ENCODE measurements around the gene MACF1. TPM values are rescaled to one million over a fixed set of nuclear protein-coding genes. Genes with fewer than 3 reads are reported as not detected.

MACF1 gene
- polyA plus RNA-seq, 1 of the 3 experiments (the other 2 are of a cell fraction) = 37.6 TPM

DNA sequence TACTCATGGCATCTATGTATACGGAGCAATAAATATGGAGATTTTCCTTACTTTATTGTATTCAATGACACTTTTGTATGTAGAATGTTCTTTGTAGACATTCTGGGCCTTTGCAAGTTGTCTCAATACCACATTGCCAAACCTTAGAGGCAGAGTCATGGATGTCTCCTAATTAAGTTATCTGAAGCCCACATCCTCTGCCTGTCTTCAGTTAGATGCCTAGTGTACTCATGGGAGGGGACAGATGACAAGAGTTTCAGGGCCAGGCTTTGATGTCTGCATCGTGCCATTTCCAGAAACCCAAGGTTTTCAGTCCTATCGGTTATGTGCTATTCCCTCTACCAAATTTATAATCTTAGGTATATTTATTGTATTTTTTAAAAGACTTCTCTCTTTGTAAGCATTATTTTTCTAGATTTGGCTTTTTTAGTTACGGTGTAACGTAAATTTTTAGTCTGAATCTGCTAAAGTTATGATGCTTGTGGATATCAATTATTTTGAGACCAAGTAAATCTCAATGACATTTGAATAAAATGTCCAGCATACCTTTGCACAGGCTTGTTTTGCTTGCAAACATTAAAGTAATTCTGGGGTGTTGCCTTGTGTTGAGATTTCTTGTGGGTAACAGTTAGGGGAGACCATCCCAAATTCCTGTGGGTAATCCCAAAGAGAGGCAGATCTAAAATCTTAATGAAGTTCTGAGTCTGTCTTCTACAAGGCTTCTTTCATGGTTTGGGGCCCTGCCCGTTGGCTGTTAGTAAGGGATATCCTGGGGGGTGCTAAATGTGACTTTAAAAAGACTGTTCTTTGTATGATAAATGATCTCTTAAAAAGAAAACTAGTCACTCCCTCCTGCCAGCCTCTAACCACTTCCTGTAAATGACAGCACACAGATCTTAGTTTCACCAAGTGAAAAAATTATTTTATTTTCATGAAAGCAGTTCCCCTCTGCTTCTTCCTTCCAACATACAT lies 8.0 kb upstream of the MACF1 start:
- CTCF ChIA-PET = no interaction called here
- TF ChIP-seq, protein P1, sequence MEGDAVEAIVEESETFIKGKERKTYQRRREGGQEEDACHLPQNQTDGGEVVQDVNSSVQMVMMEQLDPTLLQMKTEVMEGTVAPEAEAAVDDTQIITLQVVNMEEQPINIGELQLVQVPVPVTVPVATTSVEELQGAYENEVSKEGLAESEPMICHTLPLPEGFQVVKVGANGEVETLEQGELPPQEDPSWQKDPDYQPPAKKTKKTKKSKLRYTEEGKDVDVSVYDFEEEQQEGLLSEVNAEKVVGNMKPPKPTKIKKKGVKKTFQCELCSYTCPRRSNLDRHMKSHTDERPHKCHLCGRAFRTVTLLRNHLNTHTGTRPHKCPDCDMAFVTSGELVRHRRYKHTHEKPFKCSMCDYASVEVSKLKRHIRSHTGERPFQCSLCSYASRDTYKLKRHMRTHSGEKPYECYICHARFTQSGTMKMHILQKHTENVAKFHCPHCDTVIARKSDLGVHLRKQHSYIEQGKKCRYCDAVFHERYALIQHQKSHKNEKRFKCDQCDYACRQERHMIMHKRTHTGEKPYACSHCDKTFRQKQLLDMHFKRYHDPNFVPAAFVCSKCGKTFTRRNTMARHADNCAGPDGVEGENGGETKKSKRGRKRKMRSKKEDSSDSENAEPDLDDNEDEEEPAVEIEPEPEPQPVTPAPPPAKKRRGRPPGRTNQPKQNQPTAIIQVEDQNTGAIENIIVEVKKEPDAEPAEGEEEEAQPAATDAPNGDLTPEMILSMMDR (IDR thresholded peaks at IDR 0.05) = no peak
- TF ChIP-seq, protein P2, sequence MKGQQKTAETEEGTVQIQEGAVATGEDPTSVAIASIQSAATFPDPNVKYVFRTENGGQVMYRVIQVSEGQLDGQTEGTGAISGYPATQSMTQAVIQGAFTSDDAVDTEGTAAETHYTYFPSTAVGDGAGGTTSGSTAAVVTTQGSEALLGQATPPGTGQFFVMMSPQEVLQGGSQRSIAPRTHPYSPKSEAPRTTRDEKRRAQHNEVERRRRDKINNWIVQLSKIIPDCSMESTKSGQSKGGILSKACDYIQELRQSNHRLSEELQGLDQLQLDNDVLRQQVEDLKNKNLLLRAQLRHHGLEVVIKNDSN (IDR thresholded peaks at IDR 0.05; ENCODE audit: borderline replicate concordance, low read depth) = no peak
- no peak for TF ChIP-seq TAF1 (IDR thresholded peaks at IDR 0.05; ENCODE audit: borderline replicate concordance, low read depth, low read length)
- no peak for TF ChIP-seq GATA2 (CRISPR knock-in tag; IDR thresholded peaks at IDR 0.05)
- no peak; the same call in 1 of the 2 replicates for TF ChIP-seq POLR2AphosphoS5 (IDR thresholded peaks at IDR 0.05; ENCODE audit: low read depth, low read length)
- TF ChIP-seq RXRA (IDR thresholded peaks at IDR 0.05; ENCODE audit: borderline replicate concordance, low read depth) = no peak
- TF ChIP-seq, protein P3, sequence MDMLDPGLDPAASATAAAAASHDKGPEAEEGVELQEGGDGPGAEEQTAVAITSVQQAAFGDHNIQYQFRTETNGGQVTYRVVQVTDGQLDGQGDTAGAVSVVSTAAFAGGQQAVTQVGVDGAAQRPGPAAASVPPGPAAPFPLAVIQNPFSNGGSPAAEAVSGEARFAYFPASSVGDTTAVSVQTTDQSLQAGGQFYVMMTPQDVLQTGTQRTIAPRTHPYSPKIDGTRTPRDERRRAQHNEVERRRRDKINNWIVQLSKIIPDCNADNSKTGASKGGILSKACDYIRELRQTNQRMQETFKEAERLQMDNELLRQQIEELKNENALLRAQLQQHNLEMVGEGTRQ (IDR thresholded peaks at IDR 0.05; ENCODE audit: borderline replicate concordance, low read depth, low read length) = no peak
- TF ChIP-seq MEF2A (IDR thresholded peaks at IDR 0.05; ENCODE audit: borderline replicate concordance, low read depth) = peak; percentile 44; the same call in 1 of the 2 replicates
- peak; percentile 67; the same call in 1 of the 2 replicates for TF ChIP-seq FOXM1 (IDR thresholded peaks at IDR 0.05; ENCODE audit: low read depth)
- TF ChIP-seq JUND (IDR thresholded peaks at IDR 0.05) = peak; percentile 41; the same call in 1 of the 2 replicates
- no peak for TF ChIP-seq FOXJ3 (CRISPR knock-in tag; IDR thresholded peaks at IDR 0.05)
- TF ChIP-seq TEAD4 (IDR thresholded peaks at IDR 0.05; ENCODE audit: borderline replicate concordance, insufficient read depth) = 0 out of 2 replicates have a peak, but pooled peaks have one; percentile 32
- TF ChIP-seq, protein P4, sequence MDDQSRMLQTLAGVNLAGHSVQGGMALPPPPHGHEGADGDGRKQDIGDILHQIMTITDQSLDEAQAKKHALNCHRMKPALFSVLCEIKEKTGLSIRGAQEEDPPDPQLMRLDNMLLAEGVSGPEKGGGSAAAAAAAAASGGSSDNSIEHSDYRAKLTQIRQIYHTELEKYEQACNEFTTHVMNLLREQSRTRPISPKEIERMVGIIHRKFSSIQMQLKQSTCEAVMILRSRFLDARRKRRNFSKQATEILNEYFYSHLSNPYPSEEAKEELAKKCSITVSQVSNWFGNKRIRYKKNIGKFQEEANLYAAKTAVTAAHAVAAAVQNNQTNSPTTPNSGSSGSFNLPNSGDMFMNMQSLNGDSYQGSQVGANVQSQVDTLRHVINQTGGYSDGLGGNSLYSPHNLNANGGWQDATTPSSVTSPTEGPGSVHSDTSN (IDR thresholded peaks at IDR 0.05) = peak; percentile 93
- TF ChIP-seq, protein P5, sequence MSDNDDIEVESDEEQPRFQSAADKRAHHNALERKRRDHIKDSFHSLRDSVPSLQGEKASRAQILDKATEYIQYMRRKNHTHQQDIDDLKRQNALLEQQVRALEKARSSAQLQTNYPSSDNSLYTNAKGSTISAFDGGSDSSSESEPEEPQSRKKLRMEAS (IDR thresholded peaks at IDR 0.05; ENCODE audit: low read depth) = 0 out of 2 replicates have a peak, but pooled peaks have one; percentile 21
- TF ChIP-seq NFIC (IDR thresholded peaks at IDR 0.05; ENCODE audit: borderline replicate concordance) = peak; percentile 58; the same call in 1 of the 2 replicates
- peak; percentile 57; the same call in 1 of the 2 replicates for TF ChIP-seq FOSL2 (IDR thresholded peaks at IDR 0.05; ENCODE audit: borderline replicate concordance, low read depth)
- peak in 1 of 2 experiments; percentile 80; a peak in 1 of 4 replicates for TF ChIP-seq EP300 (IDR thresholded peaks at IDR 0.05; ENCODE audit: borderline replicate concordance in 1 of 2, low read depth in 1 of 2, low read length in 1 of 2)
- peak; percentile 44; the same call in 1 of the 2 replicates for TF ChIP-seq GABPA (IDR thresholded peaks at IDR 0.05; ENCODE audit: low read depth)
- no peak for TF ChIP-seq NRF1 (IDR thresholded peaks at IDR 0.05; ENCODE audit: low read depth, low read length)
- TF ChIP-seq TCF12 (IDR thresholded peaks at IDR 0.05) = peak; percentile 92
- TF ChIP-seq YY1 (IDR thresholded peaks at IDR 0.05; ENCODE audit: low read depth) = no peak
- WGBS (ENCODE audit: low lambda C conversion rate) = 69% methylated on average over 6 of the region's 6 CpGs

More for the DNA sequence above, 8.0 kb upstream of the MACF1 start:
- Histone ChIP-seq H2AFZ (ENCODE audit: low read depth) (no peak overlapping the region), H3F3A (replicated peaks; ENCODE audit: insufficient read depth) (peaks cover 56% of the 10 kb centered on the region), H3K9ac (peak overlapping the region; percentile 43; the same call in 1 of the 2 replicates), H4K20me1 (ENCODE audit: insufficient read depth) (no peaks in the 10 kb centered on the region), H3K9me3 (no peaks in the 10 kb centered on the region), H3K36me3 (replicated peaks in 1 of 2; ENCODE audit: control insufficient read depth in 1 of 2, insufficient read depth in 2 of 2, low read length in 1 of 2) (no peaks in the 10 kb centered on the region), H3K9me2 (no peaks in the 10 kb centered on the region), H3K27me3 (ENCODE audit: insufficient read depth) (no peaks in the 10 kb centered on the region), H3K27ac (ENCODE audit: low read depth in 2 of 2, low read length in 1 of 2) (peak overlapping the region; percentile 75 to 99), H3K4me3 (ENCODE audit: low read depth in 2 of 2, low read length in 1 of 2) (peak overlapping the region in 1 of 2 experiments; percentile 14; a peak in 1 of 4 replicates), H3K4me2 (peak overlapping the region; percentile 53), H3K4me1 (ENCODE audit: control insufficient read depth in 1 of 2, insufficient read depth in 2 of 2, low read depth in 1 of 2, low read length in 1 of 2) (peaks cover 8 to 54% of the 10 kb centered on the region in 2 experiments; a peak in 3 of 4 replicates), H3K79me2 (ENCODE audit: insufficient read depth) (peaks cover 86% of the 10 kb centered on the region)
- POLR2A ChIA-PET = no interaction called here
- DNase-seq = peak; percentile 33

All from SK-N-SH (cell line).